EL (cell line): ENCODE measurements around the gene FUS.
"Not testable (repeated sequence)": the region's sequence is repeated elsewhere in the genome, so short reads cannot be mapped to it uniquely, and the experiment has no call there.

Source experiments
- DNase-seq: peaks from one replicate; pipeline ENCODE4 v3.0.0-alpha.2; 2016

FUS gene

DNA sequence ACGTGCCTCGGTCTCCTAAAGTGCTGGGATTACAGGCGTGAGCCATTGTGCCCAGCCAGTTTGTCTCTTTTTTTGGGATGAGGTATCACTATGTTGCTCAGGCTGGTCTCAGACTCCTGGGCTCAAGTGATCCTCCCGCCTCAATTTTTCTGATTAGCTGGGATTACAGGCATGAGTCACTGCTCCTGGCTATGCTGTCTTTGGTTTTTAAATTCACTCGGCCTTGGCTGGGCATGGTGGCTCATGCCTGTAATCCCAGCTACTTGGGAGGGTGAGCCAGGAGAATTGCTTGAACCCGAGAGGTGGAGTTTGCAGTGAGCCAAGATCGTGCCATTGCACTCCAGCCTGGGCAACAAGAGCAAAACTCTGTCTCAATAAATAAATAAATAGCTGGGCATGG is 35.5 kb upstream of the FUS start:
- not testable (repeated sequence) for DNase-seq

DNA sequence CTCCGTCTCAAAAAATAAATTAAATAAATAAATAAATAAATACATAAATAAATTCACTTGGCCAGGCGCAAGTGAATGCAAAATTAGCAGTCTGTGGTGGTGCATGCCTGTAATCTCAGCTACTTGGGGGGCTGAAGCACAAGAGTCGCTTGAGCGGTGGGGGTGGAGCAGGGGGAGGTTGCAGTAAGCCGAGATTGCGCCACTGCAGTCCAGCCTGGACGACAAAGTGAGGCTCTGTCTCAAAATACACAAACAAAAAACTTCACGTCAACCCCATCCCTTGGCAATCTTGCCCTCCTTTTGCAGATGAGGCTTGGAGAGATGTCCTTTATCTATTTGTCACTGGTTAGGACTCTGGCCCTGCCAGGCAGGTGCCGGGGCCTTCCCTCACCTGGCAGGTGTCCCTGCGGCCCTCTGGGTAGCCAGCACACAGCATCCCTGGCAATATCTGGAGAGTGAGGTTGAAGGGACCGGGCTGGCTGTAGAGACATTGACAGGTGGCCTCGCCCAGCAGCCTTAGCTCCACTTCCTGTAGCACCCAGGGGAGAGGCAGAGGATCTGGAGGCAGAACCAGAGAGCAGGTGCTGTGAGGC is 34.4 kb upstream of the FUS start:
- DNase-seq = no peak

DNA sequence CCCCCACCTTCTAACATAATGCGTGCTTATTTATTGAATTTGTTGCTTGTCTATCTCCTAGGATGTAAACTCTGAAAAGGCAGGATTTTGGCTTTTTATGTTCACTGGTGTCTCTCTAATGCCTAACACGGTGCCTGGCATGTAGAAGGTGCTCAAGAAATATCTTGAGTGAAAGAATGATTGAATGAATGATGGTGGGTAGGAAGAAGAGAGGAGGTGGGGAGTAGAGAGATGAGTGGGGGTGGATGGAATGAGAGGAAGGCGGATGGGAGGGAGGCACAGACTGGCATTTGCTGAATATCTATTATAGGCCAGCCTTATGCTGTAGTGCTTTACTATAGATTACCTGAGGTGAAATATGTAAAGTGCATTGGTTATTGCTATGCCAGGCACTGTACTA is 32.4 kb upstream of the FUS start:
- no peak for DNase-seq

DNA sequence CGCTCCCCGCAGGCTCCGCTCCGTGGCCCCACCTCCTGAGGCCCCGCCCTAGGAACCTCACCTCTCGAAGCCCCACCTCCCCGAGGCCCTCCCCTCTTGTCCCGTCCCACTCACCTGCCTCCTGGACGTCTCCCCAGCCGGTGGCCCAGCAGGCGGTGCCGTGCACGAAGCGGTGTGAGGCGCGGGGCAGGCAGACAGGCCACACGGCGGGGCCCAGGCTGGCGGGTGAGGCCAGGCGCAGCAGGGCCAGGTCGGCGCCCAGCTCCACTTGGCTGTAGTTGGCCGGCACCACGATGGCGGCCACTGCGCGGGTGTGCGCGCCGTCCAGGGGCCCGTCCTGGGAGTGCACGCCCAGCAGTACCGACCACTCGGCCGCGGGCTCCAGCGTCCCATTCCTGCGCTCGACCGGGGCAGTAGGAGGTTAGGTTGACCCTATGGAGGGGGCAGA is 31.6 kb upstream of the FUS start:
- DNase-seq = no peak

DNA sequence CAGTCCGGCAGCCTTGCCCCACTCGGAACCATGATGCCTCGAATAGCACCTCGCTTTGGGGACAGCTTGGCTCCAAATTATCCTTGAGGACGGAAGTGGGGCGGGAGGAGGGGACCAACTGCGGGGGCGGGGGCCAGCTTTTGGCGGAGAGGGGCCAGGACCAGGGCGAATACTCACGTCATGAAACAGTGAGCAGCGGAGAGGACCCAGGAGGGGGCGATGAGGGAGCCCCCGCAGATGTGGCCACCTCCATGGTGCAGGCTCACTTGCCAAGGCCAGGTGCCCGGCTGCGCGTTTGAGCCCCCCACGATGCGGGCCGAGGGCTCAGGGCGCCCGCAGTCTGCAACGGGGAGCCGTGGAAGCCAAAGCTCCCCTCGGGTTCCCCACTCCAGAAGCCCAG is 31.0 kb upstream of the FUS start:
- DNase-seq = no peak

DNA sequence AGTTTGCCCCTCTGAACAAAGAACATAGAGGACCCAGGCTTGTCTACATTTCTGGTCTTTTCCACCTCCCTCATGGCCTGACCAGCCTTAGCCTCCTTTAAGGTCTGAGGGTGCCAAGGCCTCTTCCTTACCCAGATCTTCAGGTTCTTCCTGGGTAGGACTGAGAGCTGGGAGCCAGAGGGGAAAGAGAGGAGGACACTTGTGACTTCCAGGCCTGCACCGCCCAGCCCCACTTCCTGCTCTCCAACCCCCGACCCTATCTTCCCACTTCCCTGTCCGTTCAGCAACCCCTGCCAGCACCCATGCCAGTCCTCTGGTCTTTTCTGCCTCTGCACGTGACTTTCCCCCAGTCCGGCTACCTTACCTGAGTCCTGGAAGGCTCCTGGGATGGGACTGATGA is 30.6 kb upstream of the FUS start:
- no peak for DNase-seq

DNA sequence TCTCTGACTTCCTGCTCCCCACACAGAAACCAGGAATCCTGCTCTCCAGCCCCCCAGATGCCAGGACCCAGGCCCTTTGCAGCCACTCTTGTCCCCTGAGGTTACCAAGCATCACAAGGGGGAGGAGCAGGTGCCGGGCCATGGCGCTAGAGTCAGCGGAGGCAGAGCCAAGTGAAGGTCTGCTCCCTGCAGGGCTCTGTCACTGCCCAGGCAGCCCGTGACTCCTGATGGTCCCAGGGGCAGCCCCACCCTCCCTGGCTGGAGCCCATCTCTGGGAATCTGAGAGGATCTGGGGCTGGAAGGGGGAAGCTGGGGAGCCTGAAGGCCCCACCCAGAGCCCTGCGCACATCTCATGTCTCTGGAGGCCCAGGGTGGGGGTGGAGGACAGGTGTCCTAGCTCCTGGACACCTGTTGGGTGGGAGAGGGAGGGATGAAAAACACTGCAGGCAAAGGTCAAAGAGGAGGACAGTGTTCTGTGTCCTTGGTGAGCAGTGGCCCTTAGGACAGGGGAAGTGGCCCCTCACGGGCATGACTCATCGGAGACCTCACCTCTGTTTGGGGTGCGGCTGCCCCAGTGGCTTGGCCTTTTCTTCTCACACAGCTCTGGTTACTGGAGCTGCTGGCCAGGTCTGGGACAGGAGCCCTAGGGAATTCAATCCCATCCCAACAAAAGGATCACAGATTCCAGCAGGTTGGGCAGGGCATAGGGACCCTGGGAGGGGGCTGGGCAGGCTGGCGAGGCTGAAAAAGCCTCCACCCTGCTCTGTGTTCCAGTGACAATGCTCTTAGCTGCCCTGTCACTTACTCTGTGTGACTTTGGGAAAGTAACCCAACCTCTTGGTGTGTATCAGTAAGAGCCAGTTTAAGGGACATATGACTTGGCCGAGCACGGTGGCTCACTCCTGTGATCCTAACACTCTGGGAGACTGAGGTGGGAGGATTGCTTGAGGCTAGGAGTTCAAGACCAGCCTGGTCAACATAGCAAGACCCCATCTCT is 29.7 kb upstream of the FUS start, which contains the start of gene PRSS36:
Gene PRSS36 (minus strand): TSS at position 173 of the 997 bp plus-strand sequence. CDS start 31 bp downstream, at position 142.
- no peak for DNase-seq

DNA sequence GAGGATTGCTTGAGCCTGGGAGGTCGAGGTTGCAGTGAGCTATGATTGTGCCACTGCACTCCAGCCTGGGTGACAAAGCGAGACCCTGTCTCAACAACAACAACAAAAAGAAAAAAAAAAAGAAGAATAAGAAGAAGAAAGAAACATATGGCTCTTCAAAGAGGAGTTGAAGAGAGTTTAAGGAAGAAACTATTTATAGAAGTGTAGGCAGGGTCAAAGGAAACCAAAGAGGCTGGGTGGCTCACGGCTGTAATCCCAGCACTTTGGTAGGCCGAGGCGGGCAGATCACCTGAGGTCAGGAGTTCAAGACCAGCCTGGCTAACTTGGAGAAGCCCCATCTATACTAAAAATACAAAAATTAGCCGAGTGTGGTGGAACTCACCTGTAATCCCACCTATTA is 29.0 kb upstream of the FUS start:
- not testable (repeated sequence) for DNase-seq

DNA sequence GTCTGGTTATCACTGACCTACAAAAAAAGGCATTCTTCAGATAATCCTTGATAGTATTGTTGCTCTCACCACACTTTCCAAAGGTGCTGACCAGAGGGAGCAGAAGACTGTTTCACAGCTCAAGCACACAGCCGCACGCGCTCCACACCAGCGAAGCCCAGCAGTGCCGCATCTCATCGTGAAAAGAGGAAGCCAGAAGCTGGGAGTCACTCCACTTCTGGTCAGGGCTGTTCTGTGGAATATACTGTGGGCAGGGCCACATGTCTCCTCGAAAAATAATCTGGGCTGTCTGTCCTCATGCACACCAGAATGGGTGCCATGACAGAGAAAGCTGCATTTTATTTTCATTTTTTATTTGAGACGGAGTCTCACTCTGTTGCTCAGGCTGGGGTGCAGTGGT is 22.8 kb upstream of the FUS start:
- no peak for DNase-seq

DNA sequence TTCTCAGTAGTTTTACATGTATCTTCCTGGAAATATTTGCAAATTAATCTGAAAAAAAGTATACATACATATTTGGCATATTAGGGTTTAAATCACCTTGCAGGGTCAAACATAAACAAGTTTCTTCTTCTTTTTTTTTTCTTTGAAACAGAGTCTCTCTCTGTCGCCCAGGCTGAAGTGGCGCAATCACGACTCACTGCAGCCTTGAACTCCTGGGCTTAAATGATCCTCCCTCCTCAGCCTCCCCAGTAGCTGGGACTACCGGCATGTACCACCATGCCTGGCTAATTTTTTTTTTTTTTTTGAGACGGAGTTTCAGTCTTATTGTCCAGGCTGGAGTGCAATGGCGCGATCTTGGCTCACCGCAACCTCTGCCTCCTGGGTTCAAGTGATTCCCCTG is 12.6 kb upstream of the FUS start:
- no peak for DNase-seq

DNA sequence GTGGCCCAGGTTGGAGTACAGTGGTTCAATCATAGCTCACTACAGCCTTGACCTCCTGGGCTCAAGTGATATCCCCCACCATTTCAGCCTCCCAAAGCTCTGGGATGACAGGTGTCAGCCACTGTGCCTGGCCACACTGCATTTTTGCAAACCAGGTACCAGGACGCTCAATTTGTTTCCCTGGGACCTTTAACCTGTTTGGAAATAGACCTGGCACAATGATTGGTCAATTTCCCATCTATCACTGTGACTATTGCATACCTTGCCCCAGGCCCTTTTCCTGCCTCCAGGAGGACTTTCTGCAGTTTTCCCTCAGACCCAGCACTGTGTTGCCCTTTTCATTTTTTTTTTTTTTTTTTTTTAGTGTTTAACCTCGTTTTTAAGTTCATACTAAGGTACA is 11.1 kb upstream of the FUS start:
- no peak for DNase-seq

DNA sequence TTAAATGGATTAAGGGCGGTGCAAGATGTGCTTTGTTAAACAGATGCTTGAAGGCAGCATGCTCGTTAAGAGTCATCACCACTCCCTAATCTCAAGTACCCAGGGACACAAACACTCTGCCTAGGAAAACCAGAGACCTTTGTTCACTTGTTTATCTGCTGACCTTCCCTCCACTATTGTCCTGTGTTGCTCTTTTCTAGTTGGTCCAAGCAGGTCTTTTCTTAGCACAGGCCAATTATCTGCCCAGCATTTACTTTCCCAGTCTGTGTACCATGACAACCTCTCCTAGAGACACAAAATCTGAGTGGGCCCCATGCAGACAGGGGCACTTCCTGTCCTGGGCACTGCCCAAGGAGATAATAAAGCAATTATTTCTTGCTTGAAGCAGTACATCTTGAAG is 9.9 kb upstream of the FUS start:
- not testable (repeated sequence) for DNase-seq

DNA sequence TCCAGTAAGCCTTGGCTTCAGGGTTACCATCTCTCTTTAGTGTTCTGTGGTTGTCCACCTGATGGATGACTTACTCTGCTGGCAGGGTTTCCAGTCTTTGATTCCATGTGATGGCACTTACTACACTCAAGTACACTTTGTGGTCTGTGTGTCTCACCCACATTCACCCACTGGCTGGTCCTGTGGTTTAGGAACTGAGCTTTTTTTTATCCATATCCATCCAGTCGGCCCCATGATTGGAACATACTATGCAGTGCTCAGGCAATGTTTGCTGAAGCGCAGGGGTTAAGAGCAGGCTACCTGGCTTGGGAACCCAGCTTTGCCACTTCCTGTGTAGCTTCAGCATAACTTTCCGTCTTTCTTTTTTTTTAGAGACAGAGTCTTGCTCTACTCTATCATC is 2.8 kb upstream of the FUS start:
- DNase-seq = peak; percentile 53

DNA sequence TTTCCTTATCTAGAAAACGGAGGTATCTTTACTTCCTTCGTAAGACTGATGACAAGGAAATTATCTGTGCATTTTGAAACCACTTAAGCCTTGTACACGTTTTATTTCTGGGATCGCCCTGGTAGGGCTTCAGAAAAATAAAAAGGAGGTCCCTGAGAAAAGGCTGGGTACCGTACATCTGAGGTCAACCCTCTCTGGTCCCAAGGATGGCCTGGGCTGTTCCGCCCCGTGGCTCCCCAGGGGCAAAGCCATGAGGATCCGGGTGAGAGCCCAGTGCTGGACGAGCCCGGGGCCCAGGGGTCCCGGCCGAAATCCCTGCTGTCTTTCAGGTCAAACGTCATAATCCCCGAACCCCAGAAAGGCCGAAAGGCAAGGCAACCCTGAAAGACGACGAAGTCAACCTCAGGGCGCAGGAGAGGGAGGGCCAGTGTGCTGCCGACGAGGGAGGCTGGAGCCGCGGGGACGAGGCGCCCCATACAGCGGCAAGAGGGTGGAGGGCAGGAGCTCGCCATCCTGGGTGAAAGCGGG is 656 bp upstream of the FUS start:
- no peak for DNase-seq

DNA sequence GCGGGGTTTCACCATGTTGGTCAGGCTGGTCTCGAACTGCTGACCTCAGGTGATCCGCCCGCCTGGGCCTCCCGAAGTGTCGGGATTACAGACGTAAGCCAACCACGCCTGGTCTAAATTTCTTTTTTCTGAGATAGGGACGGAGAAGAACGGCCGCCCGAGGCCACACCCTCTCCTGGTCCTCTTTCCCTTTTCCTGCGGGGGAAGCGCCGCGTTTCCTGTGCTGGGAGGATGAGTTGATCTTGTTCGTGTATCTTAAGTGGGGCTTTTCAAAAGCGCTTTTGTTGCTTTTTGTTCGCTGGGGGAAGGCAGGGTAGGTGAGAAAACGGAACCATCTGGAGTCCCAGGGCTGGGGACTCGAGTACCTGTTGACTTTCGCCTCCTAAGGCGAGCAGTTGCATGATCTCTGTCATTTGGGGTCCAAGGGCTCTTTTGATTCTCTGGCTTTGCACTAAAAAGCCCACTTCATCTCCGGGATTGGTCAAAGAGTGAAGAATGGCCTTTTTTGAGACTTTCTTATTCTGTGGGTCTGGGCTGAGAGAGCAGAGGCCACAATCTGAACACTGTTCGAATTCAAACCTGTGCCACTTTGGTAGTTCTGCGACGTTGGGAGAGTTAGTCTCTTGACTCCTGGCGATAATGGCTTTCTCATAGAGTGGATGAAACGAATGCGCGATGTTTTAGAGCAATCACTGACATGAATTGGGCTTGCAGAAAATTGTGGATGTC is 1.3 kb downstream of the FUS start:
- DNase-seq = peak; percentile 54

DNA sequence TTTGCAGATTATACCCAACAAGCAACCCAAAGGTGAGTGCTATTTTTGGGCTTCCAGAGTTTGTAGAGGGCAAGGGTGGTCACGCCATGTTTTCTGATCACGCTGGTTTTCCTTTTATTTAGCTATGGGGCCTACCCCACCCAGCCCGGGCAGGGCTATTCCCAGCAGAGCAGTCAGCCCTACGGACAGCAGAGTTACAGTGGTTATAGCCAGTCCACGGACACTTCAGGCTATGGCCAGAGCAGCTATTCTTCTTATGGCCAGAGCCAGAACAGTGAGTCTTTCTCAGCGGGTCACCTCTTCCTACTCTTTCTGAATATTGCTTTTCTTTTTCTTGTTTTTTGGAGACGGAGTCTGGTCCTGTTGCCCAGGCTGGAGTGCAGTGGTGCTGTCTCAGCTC is 2.5 kb downstream of the FUS start:
- no peak for DNase-seq

DNA sequence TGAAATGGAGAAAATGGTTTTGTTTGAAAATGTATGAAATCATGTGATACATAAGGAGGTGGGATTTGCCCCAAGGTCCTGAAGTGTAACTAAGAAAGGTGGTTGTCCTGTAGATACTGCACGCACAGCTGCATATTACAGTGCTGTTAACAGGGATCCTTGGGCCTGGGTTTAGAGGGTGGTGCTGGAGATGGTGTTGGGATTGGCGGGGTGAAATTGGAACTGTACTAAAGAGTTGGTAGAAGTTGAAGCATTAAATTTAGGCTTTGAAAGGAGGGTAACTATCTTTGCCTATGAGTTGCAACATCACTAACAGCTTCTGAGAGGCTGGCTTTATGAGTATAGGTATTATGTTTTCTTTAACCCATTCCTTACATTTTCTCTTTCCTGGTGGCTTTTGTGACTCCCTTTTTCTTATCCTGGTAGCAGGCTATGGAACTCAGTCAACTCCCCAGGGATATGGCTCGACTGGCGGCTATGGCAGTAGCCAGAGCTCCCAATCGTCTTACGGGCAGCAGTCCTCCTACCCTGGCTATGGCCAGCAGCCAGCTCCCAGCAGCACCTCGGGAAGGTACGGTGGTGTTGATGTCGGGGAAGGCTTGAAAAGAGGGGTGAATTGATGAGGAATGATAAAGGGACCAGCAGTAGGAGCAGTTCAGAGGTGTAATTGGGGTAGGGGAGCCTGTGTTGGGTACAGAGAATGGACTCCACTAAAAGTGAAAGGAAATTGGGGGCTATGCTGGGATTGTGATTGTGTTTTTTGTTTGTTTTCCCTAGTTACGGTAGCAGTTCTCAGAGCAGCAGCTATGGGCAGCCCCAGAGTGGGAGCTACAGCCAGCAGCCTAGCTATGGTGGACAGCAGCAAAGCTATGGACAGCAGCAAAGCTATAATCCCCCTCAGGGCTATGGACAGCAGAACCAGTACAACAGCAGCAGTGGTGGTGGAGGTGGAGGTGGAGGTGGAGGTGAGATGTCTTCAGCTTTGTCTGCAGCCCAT is 3.8 kb downstream of the FUS start:
- DNase-seq = no peak

DNA sequence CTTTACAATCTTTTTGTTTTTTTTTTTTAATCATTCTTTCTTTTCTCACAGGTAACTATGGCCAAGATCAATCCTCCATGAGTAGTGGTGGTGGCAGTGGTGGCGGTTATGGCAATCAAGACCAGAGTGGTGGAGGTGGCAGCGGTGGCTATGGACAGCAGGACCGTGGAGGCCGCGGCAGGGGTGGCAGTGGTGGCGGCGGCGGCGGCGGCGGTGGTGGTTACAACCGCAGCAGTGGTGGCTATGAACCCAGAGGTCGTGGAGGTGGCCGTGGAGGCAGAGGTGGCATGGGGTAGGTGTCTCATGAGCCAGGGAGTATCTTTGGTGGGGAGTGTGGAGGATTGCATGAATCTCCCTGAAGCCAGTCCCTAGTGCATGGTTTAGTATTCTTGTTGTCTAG is 4.9 kb downstream of the FUS start:
- no peak for DNase-seq

DNA sequence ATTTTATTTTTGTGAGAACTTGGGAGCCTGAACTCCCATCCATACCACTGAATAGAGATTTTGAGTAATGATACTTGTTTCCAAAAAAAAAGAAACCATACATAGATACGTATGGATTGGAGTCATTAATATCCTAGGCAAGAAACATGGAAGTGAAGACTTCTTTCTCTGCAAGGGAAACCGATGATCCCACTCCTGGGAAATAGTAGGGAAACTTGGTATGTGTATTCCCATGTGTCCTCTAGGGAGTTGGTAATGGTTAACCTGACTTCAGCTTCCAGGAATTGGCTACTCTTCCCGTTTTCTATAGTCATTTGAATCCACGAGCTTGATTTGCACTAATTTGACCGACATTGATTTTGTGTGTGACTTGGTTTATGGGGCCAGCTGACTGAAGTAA is 5.4 kb downstream of the FUS start:
- no peak for DNase-seq

DNA sequence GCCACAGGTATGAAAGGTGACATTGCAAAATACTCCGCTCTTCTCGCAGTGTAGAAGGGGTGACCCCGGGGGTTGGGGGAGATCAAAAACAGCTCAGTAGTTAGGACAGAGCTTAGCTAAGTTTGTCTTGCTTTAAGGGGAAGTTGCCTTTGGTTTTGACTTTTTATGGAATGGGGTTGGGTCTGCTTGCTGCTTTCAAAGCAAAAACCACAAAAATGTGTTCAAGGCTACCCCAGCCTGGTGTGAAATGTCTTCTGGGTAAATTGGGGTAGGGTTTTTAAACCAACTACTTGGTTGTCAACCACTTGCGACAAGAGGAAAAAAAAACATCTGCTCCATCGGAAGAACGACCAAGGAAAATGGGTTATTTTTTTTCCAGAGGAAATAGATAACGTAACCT is 6.2 kb downstream of the FUS start:
- no peak for DNase-seq

DNA sequence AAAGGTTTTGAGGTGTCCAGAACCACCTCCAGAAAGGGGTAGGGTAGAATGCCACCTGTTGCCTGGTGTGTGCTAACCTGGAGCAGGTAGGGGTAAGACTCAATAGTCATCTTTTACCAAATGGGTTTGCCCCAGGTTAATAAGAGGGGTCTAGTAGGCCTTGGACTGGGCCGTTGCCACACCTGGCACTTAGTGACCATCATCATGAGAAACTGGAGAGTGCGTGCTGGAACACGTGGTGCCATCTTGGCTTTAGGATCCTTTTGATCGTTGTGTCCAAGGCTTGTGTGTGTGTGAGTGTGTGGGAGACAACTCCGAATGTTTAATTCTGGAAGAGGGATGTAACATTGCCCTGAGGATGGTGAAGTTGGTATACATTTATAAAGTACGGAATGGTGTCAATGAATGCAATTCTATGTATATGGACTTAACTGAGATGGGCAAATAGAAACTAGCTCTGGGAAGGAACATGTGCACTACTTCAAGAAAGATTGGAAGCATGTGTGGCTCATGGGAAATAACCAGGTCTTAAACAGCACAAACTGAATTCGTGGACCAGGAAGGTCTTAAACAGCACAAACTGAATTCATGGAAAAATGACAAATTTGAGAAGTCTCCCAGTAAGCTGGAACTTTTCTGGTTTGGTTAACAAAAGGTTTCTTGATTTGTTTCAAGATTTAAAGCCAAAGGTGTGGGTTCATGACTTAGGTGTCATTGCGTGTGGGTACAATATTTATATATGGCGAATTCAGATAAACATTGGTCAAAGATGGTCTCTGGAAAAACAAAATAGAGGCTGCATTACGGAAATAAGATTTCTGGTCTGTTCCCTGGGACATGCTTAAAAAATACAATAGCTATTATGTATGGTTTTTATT is 7.2 kb downstream of the FUS start:
- DNase-seq = no peak
